ENCODE results near the gene XXYLT1. TPM values are rescaled to one million over a fixed set of nuclear protein-coding genes. Genes with fewer than 3 reads are reported as not detected.

Gene XXYLT1
- total and polyA plus RNA-seq, 3 experiments from 2014 or later = 7.9 to 10.5 (median 8.3) TPM

DNA sequence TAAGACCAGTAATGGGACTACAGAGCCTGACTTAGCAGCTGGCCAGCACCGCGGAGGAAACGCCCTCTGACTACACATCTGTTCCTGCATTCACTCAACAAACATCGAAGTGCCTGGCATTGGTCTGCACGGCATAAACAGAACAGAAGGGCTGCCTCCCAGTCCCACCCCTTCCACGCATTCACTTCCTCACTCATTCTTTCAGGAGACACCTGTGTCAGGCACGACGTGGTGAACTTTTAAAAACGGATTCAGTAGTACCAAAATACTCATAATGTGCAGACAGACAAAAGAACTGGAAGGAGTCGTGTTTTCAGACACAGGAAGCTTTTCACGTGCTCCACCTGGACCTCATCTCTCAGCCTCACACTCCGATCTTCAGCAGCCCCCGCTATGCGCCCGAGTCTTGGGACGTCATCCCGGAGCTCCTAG, 123.3 kb downstream of the XXYLT1 start:
- Histone ChIP-seq H3K27me3 (ENCODE audit: insufficient read depth, low read length, poor library complexity, severe bottlenecking) (no peaks in the 10 kb centered on the region), H3K4me3 (ENCODE audit: low read length) (peak overlapping the region; percentile 8), H3K9me3 (ENCODE audit: low read length) (no peaks in the 10 kb centered on the region), H3K27ac (ENCODE audit: low read depth, low read length) (no peak overlapping the region), H3K4me1 (ENCODE audit: insufficient read depth, low read length) (peaks cover 20% of the 10 kb centered on the region), H3K36me3 (ENCODE audit: insufficient read depth, low read length) (no peaks in the 10 kb centered on the region)
- Mint-ChIP-seq H3K9me3 (peaks cover 0 to 2% (median 0%) of the 10 kb centered on the region in 5 donors), H3K27me3 (no peaks in the 10 kb centered on the region), H3K4me3 (peak overlapping the region in 6 of 7 donors; percentile 56 to 88 (median 69)), H3K27ac (peak overlapping the region in 5 of 8 donors; percentile 1 to 85 (median 59)), H3K36me3 (peaks cover 0 to 5% (median 1%) of the 10 kb centered on the region in 3 donors), H3K4me1 (peaks cover 20 to 46% (median 28%) of the 10 kb centered on the region in 3 donors)
- CTCF ChIA-PET = interaction anchor here (1.4 kb wide), 1 partner anchor 124 kb away, joined by 3 read pairs; the partner anchor contains the start of gene XXYLT1
- POLR2A ChIA-PET = no interaction called here
- peak in 2 of 5 donors; percentile 12 for DNase-seq

DNA sequence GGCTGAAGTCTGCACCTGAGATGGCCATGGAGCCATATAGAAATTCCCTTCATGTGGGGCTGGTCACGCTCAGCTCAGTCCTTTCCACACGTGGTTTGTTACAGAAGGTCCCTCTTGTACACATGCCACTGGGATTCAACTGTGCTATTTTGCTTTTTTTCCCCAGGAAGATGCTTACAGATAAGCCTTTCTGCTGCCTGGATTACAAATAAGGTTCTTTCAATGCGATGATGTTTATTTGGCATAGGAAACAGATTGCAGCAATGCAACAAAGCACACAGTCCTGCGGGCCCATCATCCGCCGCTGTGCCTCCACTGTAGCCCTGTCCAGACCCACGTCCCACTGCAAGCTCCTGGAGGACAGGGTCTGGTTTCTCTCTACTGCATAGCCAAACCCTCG, 124.8 kb downstream of the XXYLT1 start:
- H3K27ac ChIP-seq (ENCODE audit: low read depth, low read length) = no peak overlapping the region
- peaks cover 20 to 46% (median 28%) of the 10 kb centered on the region in 3 donors for H3K4me1 Mint-ChIP-seq
- peaks cover 0 to 13% (median 8%) of the 10 kb centered on the region in 5 donors for H3K9me3 Mint-ChIP-seq
- POLR2A ChIA-PET = no interaction called here
- H3K27me3 Mint-ChIP-seq = no peaks in the 10 kb centered on the region
- H3K9me3 ChIP-seq (ENCODE audit: low read length) = no peaks in the 10 kb centered on the region
- peaks cover 20% of the 10 kb centered on the region for H3K4me1 ChIP-seq (ENCODE audit: insufficient read depth, low read length)
- DNase-seq = no peak
- no peaks in the 10 kb centered on the region for H3K27me3 ChIP-seq (ENCODE audit: insufficient read depth, low read length, poor library complexity, severe bottlenecking)
- H3K36me3 ChIP-seq (ENCODE audit: insufficient read depth, low read length) = no peaks in the 10 kb centered on the region
- peaks cover 5 to 13% (median 11%) of the 10 kb centered on the region in 3 donors for H3K36me3 Mint-ChIP-seq
- CTCF ChIA-PET = no interaction called here
- H3K4me3 ChIP-seq (ENCODE audit: low read length) = no peak overlapping the region
- H3K4me3 Mint-ChIP-seq = no peak overlapping the region
- H3K27ac Mint-ChIP-seq = no peak overlapping the region

DNA sequence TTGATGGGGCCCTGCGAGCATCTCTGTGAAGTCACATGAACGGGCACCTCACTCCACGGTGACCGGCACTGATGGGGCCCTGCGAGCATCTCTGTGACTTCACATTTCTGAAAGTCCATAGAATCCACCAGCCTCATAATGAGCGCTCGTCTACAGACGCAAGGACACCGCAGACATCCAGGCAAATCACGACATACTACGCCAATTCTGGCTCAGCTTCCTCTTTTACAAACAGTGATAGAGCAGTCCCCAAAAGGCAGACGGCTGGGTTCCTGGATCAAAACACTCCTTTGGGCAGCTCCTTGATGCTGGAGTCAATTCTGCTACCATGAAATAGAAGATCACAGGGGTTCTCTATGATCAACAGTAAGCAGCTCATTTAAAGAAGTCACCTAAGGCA, 125.4 kb downstream of the XXYLT1 start:
- H3K4me1 ChIP-seq (ENCODE audit: insufficient read depth, low read length) = peaks cover 16% of the 10 kb centered on the region
- ChIA-PET CTCF (no interaction called here), POLR2A (no interaction called here)

DNA sequence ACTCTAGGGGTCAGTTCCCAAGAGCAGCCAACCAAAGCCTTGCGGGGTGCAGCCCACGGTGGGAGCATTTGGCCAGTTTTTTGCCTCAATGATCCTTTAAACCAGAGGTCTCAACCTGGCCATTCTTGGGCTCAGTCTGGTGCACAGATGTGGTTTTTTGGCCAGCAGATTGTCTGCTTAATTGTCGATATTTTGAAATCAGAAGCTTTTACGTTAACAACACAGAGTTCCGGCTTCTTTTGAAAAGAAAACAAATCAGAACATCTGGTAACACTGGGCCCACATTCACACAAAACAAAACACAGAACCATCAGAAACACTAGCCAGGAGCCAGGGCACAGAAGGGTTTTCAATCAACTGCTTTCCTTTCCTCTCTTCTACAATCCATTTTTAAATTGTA, 127.7 kb downstream of the XXYLT1 start:
- Histone ChIP-seq H3K4me3 (ENCODE audit: low read length) (no peak overlapping the region), H3K9me3 (ENCODE audit: low read length) (no peaks in the 10 kb centered on the region), H3K27me3 (ENCODE audit: insufficient read depth, low read length, poor library complexity, severe bottlenecking) (no peaks in the 10 kb centered on the region), H3K27ac (ENCODE audit: low read depth, low read length) (no peak overlapping the region), H3K36me3 (ENCODE audit: insufficient read depth, low read length) (no peaks in the 10 kb centered on the region), H3K4me1 (ENCODE audit: insufficient read depth, low read length) (peaks cover 8% of the 10 kb centered on the region)
- H3K36me3 Mint-ChIP-seq = peaks cover 8 to 23% (median 15%) of the 10 kb centered on the region in 3 donors
- H3K9me3 Mint-ChIP-seq = peaks cover 8 to 22% (median 14%) of the 10 kb centered on the region in 5 donors
- no peak for DNase-seq
- no peak overlapping the region for H3K4me3 Mint-ChIP-seq
- POLR2A ChIA-PET = no interaction called here
- CTCF ChIA-PET = no interaction called here
- no peak overlapping the region for H3K27ac Mint-ChIP-seq
- H3K27me3 Mint-ChIP-seq = no peaks in the 10 kb centered on the region
- peaks cover 8 to 24% (median 8%) of the 10 kb centered on the region in 3 donors for H3K4me1 Mint-ChIP-seq

More for the DNA sequence above, 125.4 kb downstream of the XXYLT1 start:
- Histone ChIP-seq H3K9me3 (ENCODE audit: low read length) (no peaks in the 10 kb centered on the region), H3K27ac (ENCODE audit: low read depth, low read length) (no peak overlapping the region), H3K36me3 (ENCODE audit: insufficient read depth, low read length) (no peaks in the 10 kb centered on the region), H3K27me3 (ENCODE audit: insufficient read depth, low read length, poor library complexity, severe bottlenecking) (no peaks in the 10 kb centered on the region), H3K4me3 (ENCODE audit: low read length) (no peak overlapping the region)
- H3K36me3 Mint-ChIP-seq = peaks cover 6 to 19% (median 13%) of the 10 kb centered on the region in 3 donors
- H3K27ac Mint-ChIP-seq = peak overlapping the region in 3 of 8 donors; percentile 61 to 88 (median 72)
- peaks cover 4 to 18% (median 10%) of the 10 kb centered on the region in 5 donors for H3K9me3 Mint-ChIP-seq
- H3K4me1 Mint-ChIP-seq = peaks cover 17 to 40% (median 23%) of the 10 kb centered on the region in 3 donors
- no peaks in the 10 kb centered on the region for H3K27me3 Mint-ChIP-seq
- DNase-seq = no peak
- peak overlapping the region in 1 of 7 donors; percentile 35 for H3K4me3 Mint-ChIP-seq

DNA sequence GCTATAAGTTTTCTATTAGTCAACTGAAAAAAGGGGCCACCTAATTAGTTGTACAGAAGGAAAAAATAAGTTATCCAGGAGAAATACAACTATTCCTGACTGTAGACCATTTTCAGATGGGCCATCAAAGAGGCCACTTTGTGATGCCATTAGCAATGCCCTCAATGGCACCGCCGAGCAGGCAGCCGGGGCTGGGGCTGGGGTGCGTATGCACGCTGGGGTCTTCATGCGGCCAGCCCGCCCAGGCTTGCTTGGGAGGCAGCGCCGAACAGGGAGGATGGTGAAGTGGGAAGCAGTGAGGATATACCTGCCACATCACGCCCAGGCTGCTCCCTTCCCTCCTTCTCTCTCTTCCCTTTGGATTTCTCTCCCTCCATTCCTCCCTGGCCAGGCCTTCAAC, 128.4 kb downstream of the XXYLT1 start:
- H3K27ac Mint-ChIP-seq = no peak overlapping the region
- ChIA-PET CTCF (no interaction called here), POLR2A (no interaction called here)
- Histone ChIP-seq H3K36me3 (ENCODE audit: insufficient read depth, low read length) (no peaks in the 10 kb centered on the region), H3K9me3 (ENCODE audit: low read length) (no peaks in the 10 kb centered on the region), H3K4me1 (ENCODE audit: insufficient read depth, low read length) (peaks cover under 1% of the 10 kb centered on the region), H3K27ac (ENCODE audit: low read depth, low read length) (no peak overlapping the region), H3K4me3 (ENCODE audit: low read length) (no peak overlapping the region), H3K27me3 (ENCODE audit: insufficient read depth, low read length, poor library complexity, severe bottlenecking) (no peaks in the 10 kb centered on the region)
- H3K27me3 Mint-ChIP-seq = no peaks in the 10 kb centered on the region
- DNase-seq = no peak
- peaks cover under 1 to 16% (median under 1%) of the 10 kb centered on the region in 3 donors for H3K4me1 Mint-ChIP-seq
- peaks cover 8 to 23% (median 15%) of the 10 kb centered on the region in 3 donors for H3K36me3 Mint-ChIP-seq
- peaks cover 8 to 22% (median 14%) of the 10 kb centered on the region in 5 donors for H3K9me3 Mint-ChIP-seq
- no peak overlapping the region for H3K4me3 Mint-ChIP-seq

DNA sequence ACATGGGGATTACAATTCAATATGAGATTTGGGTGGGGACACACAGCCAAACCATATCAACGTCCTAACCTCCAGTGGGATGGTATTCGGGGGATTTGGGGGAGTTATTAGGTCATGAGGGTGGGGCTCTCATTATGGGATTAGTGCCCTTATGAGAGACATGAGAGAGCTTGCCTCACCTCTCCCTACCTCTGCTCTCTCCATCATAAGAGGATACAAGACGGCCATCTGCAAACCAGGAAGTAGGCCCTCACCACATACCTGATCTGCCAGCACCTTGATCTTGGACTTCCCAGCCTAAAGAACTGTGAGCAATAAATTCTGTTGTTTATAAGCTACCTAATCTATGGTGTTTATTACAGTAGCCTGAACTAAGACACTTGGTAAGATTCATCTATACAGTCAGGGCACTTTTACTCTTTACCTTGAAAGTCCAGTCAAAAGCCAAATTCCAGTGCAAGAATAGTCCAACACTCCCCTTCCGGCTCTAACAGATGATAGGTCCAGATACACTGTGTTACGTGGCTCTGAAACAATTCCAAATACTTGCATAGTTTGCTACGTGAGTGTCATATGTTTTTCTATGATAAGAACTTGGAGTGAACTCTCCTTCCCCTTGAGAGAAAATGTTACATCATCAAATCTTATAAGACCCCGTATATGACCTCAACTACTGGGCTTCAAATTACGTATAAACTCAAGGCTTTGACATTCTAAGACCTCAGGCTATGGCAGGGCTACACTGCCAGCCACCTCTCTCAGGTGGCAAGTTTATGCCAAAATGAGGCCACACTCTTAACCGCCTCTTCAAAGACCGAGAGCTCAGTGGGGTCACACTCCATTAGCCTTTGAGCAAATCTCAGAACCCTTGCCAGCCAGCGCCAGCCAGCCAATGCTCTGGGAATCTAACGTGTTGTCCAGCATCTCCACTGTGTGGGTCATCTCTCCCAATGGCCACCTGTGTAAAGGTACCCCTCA, 129.9 kb downstream of the XXYLT1 start:
- no peaks in the 10 kb centered on the region for H3K36me3 ChIP-seq (ENCODE audit: insufficient read depth, low read length)
- no peaks in the 10 kb centered on the region for H3K4me1 ChIP-seq (ENCODE audit: insufficient read depth, low read length)
- ChIA-PET POLR2A (no interaction called here), CTCF (no interaction called here)
- H3K4me3 ChIP-seq (ENCODE audit: low read length) = no peak overlapping the region
- H3K4me3 Mint-ChIP-seq = no peak overlapping the region
- no peaks in the 10 kb centered on the region for H3K27me3 ChIP-seq (ENCODE audit: insufficient read depth, low read length, poor library complexity, severe bottlenecking)
- peaks cover 8 to 23% (median 15%) of the 10 kb centered on the region in 3 donors for H3K36me3 Mint-ChIP-seq
- no peaks in the 10 kb centered on the region for H3K9me3 ChIP-seq (ENCODE audit: low read length)
- peaks cover 8 to 22% (median 14%) of the 10 kb centered on the region in 5 donors for H3K9me3 Mint-ChIP-seq
- H3K4me1 Mint-ChIP-seq = peaks cover 0 to 10% (median 0%) of the 10 kb centered on the region in 3 donors
- DNase-seq = no peak
- H3K27ac ChIP-seq (ENCODE audit: low read depth, low read length) = peak overlapping the region; percentile 51
- no peaks in the 10 kb centered on the region for H3K27me3 Mint-ChIP-seq
- peak overlapping the region in 1 of 8 donors; percentile 34 for H3K27ac Mint-ChIP-seq

DNA sequence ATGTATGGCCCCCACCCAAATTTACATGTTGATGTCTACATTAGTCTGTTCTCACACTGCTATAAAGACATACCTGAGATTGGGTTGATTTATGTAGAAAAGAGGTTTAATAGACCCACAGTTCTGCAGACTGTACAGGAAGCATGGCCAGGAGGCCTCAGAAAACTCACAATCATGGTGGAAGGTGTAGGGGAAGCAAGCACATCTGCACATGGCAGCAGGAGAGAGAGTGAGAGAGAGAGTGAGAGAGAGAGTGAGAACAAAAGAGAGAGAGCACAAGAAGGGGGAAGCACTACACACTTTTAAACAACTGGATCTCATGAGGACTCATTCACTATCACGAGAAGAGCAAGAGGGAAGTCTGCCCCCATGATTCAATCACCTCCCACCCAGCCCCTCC, 130.5 kb downstream of the XXYLT1 start:
- peaks cover 0 to 7% (median 0%) of the 10 kb centered on the region in 3 donors for H3K4me1 Mint-ChIP-seq
- POLR2A ChIA-PET = no interaction called here
- Histone ChIP-seq H3K27ac (ENCODE audit: low read depth, low read length) (peak overlapping the region; percentile 26), H3K27me3 (ENCODE audit: insufficient read depth, low read length, poor library complexity, severe bottlenecking) (no peaks in the 10 kb centered on the region), H3K4me3 (ENCODE audit: low read length) (no peak overlapping the region), H3K4me1 (ENCODE audit: insufficient read depth, low read length) (no peaks in the 10 kb centered on the region), H3K9me3 (ENCODE audit: low read length) (no peaks in the 10 kb centered on the region), H3K36me3 (ENCODE audit: insufficient read depth, low read length) (no peaks in the 10 kb centered on the region)
- CTCF ChIA-PET = no interaction called here
- no peaks in the 10 kb centered on the region for H3K27me3 Mint-ChIP-seq
- H3K9me3 Mint-ChIP-seq = peaks cover 8 to 22% (median 14%) of the 10 kb centered on the region in 5 donors
- H3K27ac Mint-ChIP-seq = no peak overlapping the region
- no peak for DNase-seq
- peaks cover 9 to 23% (median 18%) of the 10 kb centered on the region in 3 donors for H3K36me3 Mint-ChIP-seq
- no peak overlapping the region for H3K4me3 Mint-ChIP-seq

DNA sequence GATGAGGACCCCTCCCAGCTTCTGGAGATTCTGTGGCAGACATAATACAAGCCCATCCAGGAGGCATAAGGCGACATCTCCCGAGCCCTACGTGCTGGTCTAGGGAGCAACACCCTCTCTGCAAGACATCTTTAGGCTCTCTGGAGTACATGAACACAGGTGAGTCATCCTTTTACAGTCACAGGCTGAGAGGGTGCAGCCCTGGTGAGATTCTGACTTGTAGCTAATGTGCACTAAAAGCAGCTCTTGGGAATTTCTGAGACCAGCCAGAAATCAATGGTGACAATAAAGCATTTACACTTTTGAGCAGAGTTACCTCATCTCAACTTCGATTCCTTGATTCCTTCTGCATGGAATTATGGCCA, 131.1 kb downstream of the XXYLT1 start:
- no peaks in the 10 kb centered on the region for H3K9me3 ChIP-seq (ENCODE audit: low read length)
- Mint-ChIP-seq H3K36me3 (peaks cover 9 to 23% (median 18%) of the 10 kb centered on the region in 3 donors), H3K9me3 (peaks cover 8 to 22% (median 14%) of the 10 kb centered on the region in 5 donors), H3K4me1 (peaks cover 0 to 7% (median 0%) of the 10 kb centered on the region in 3 donors), H3K27me3 (no peaks in the 10 kb centered on the region), H3K4me3 (no peak overlapping the region), H3K27ac (peak overlapping the region in 1 of 8 donors; percentile 23)
- no peaks in the 10 kb centered on the region for H3K4me1 ChIP-seq (ENCODE audit: insufficient read depth, low read length)
- H3K4me3 ChIP-seq (ENCODE audit: low read length) = no peak overlapping the region
- H3K27me3 ChIP-seq (ENCODE audit: insufficient read depth, low read length, poor library complexity, severe bottlenecking) = no peaks in the 10 kb centered on the region
- no peaks in the 10 kb centered on the region for H3K36me3 ChIP-seq (ENCODE audit: insufficient read depth, low read length)
- H3K27ac ChIP-seq (ENCODE audit: low read depth, low read length) = peak overlapping the region; percentile 26
- ChIA-PET POLR2A (no interaction called here), CTCF (no interaction called here)
- no peak for DNase-seq
